ENCODE results near the gene TMEM229A.

- TF ChIP-seq POLR2AphosphoS5 (IDR thresholded peaks at IDR 0.05) (no peak), MXI1 (conservative IDR thresholded peaks at IDR 0.05; ENCODE audit: poor library complexity, severe bottlenecking) (no peak), EZH2 (IDR thresholded peaks at IDR 0.05; ENCODE audit: borderline replicate concordance, insufficient read depth, low read length, poor library complexity, severe bottlenecking) (no peak), CTCF (IDR thresholded peaks at IDR 0.05; ENCODE audit: poor library complexity, severe bottlenecking) (no peak), EP300 (conservative IDR thresholded peaks at IDR 0.05; ENCODE audit: poor library complexity, severe bottlenecking) (no peak), SMC3 (conservative IDR thresholded peaks at IDR 0.05; ENCODE audit: poor library complexity) (no peak), TAF1 (IDR thresholded peaks at IDR 0.05; ENCODE audit: low read depth) (no peak)
Observed at GRCh38 chr7:124042826-124043225, 10.0 kb upstream of the TMEM229A start.
